Liver (tissue), 9 donors: ENCODE data around the gene IL10RB. TPM values are rescaled to one million over a fixed set of nuclear protein-coding genes. Genes with fewer than 3 reads are reported as not detected.

ENCODE experiments used
- DNase-seq: peaks from one replicate; pipeline ENCODE4 v3.0.0-alpha.2; 2017; ENCODE audit warnings: low spot score
- H3K27ac ChIP-seq, 2 donors: one replicate each; pipeline ENCODE4 v1.7.0; 2013; ENCODE audit warnings: inconsistent platforms in 2 of 2, low read length in 2 of 2, control low read depth in 1 of 2, low read depth in 1 of 2, mild to moderate bottlenecking in 1 of 2
- H3K27me3 ChIP-seq, 4 donors: one replicate each; pipeline versions ENCODE4 v1.6.1 to v1.7.0; 2013; ENCODE audit warnings: low read length in 3 of 4, inconsistent platforms in 1 of 4, mild to moderate bottlenecking in 1 of 4, moderate library complexity in 1 of 4; ENCODE audit not compliant: control insufficient read depth in 4 of 4, insufficient read depth in 4 of 4
- H3K36me3 ChIP-seq, 4 donors: one replicate each; pipeline versions ENCODE4 v1.6.1 to v1.7.0; 2013; ENCODE audit warnings: low read length in 3 of 4, mild to moderate bottlenecking in 3 of 4, low read depth in 1 of 4, moderate library complexity in 1 of 4; ENCODE audit not compliant: control insufficient read depth in 4 of 4, insufficient read depth in 3 of 4
- H3K4me1 ChIP-seq, 4 donors: one replicate each; pipeline versions ENCODE4 v1.6.1 to v1.7.0; 2013; ENCODE audit warnings: low read length in 3 of 4, mild to moderate bottlenecking in 3 of 4, moderate library complexity in 1 of 4; ENCODE audit not compliant: control insufficient read depth in 4 of 4, insufficient read depth in 4 of 4
- H3K4me3 ChIP-seq, 3 donors: one replicate each; pipeline versions ENCODE4 v1.6.1 to v1.7.0; 2013; ENCODE audit warnings: low read length in 3 of 3, control low read depth in 1 of 3, low read depth in 1 of 3, mild to moderate bottlenecking in 1 of 3
- H3K9ac ChIP-seq, 2 donors: one replicate each; pipeline ENCODE4 v1.7.0; 2013; ENCODE audit warnings: low read length in 2 of 2, mild to moderate bottlenecking in 2 of 2, moderate library complexity in 2 of 2, control low read depth in 1 of 2, low read depth in 1 of 2
- H3K9me3 ChIP-seq, 4 donors: one replicate each; pipeline versions ENCODE4 v1.6.1 to v1.7.0; 2013; ENCODE audit warnings: low read length in 3 of 4; ENCODE audit not compliant: control insufficient read depth in 4 of 4
- EGR1 ChIP-seq, 2 donors: IDR thresholded peaks; 2 replicates each; pipeline ENCODE4 v1.6.1; 2016 to 2018; ENCODE audit warnings: antibody characterized with exemption in 2 of 2, low read depth in 2 of 2
- FOXA1 ChIP-seq: IDR thresholded peaks from 2 replicates; pipeline ENCODE4 v1.6.1; 2016; ENCODE audit warnings: antibody characterized with exemption
- FOXA2 ChIP-seq: IDR thresholded peaks from 2 replicates; pipeline ENCODE4 v1.6.1; 2016; ENCODE audit warnings: antibody characterized with exemption
- GABPA ChIP-seq, 2 donors: IDR thresholded peaks in 1 of 2; conservative IDR thresholded peaks in 1 of 2; 2 replicates each; pipeline ENCODE4 v1.6.1; 2016; ENCODE audit warnings: antibody characterized with exemption in 2 of 2, mild to moderate bottlenecking in 1 of 2, moderate library complexity in 1 of 2
- HNF4A ChIP-seq, 2 donors: conservative IDR thresholded peaks; 2 replicates each; pipeline ENCODE4 v1.6.1; 2016; ENCODE audit warnings: antibody characterized with exemption in 2 of 2, mild to moderate bottlenecking in 2 of 2
- HNF4G ChIP-seq: IDR thresholded peaks from 2 replicates; pipeline ENCODE4 v1.6.1; 2016; ENCODE audit warnings: antibody characterized with exemption
- JUND ChIP-seq, 2 donors: IDR thresholded peaks; 2 replicates each; pipeline ENCODE4 v1.6.1; 2016; ENCODE audit warnings: antibody characterized with exemption in 2 of 2
- NR2F2 ChIP-seq: IDR thresholded peaks from 2 replicates; pipeline ENCODE4 v1.6.1; 2016; ENCODE audit warnings: antibody characterized with exemption
- RAD21 ChIP-seq, 2 donors: IDR thresholded peaks; 2 replicates each; pipeline ENCODE4 v1.6.1; 2016; ENCODE audit warnings: antibody characterized with exemption in 2 of 2, mild to moderate bottlenecking in 2 of 2
- REST ChIP-seq: IDR thresholded peaks from 2 replicates; pipeline ENCODE4 v1.6.1; 2016; ENCODE audit warnings: antibody characterized with exemption, mild to moderate bottlenecking
- RXRA ChIP-seq, 2 donors: IDR thresholded peaks; 2 replicates each; pipeline ENCODE4 v1.6.1; 2017 to 2018; ENCODE audit warnings: antibody characterized with exemption in 2 of 2, mild to moderate bottlenecking in 1 of 2
- SP1 ChIP-seq: IDR thresholded peaks from 2 replicates; pipeline ENCODE4 v1.6.1; 2018; ENCODE audit warnings: antibody characterized with exemption, mild to moderate bottlenecking
- TAF1 ChIP-seq: conservative IDR thresholded peaks from 2 replicates; pipeline ENCODE4 v1.6.1; 2016; ENCODE audit warnings: antibody characterized with exemption, mild to moderate bottlenecking
- YY1 ChIP-seq: IDR thresholded peaks from 2 replicates; pipeline ENCODE4 v1.6.1; 2016; ENCODE audit warnings: antibody characterized with exemption, mild to moderate bottlenecking
- WGBS: extraction: QIAGEN DNeasy Blood & Tissue Kit; methylation state at CpG from one replicate; pipeline ENCODE4 v1.1.7; 2013; 5-methylcytosine and 5-hydroxymethylcytosine counted together
- polyA plus RNA-seq, 2 donors: library from polyadenylated mRNA; stranded (reverse) in 1 of 2; unstranded in 1 of 2; fragments of 200-250 nt in 1 of 2; fragments of >200 nt in 1 of 2; fragmentation: Nextera tagmentation in 1 of 2; extraction: Ambion mirVana in 1 of 2; gene quantifications; one replicate each; pipeline versions ENCODE4 v1.2.1 to v1.2.3, GENCODE V29; 2013 to 2015
- total RNA-seq, 2 donors: library from RNA; depleted of rRNA; stranded (reverse); fragments of >200 nt; gene quantifications; one replicate each; pipeline ENCODE4 v1.2.3, GENCODE V29; 2014
- TF ChIP-seq, protein P1 (sequence below): fragments of 150-350 bp; IDR thresholded peaks from 2 replicates; pipeline ENCODE4 v1.5.1; 2017; ENCODE audit warnings: improper control_type of control experiment, low read depth, low read length; ENCODE audit not compliant: missing input control
- TF ChIP-seq, protein P2 (sequence below): IDR thresholded peaks from 2 replicates; pipeline ENCODE4 v1.6.1; 2016; ENCODE audit warnings: antibody characterized with exemption
- TF ChIP-seq, protein P3 (sequence below): IDR thresholded peaks from 2 replicates; pipeline ENCODE4 v1.6.1; 2016; ENCODE audit warnings: antibody characterized with exemption
- TF ChIP-seq, protein P4 (sequence below): IDR thresholded peaks from 2 replicates; pipeline ENCODE4 v1.6.1; 2016; ENCODE audit warnings: antibody characterized with exemption
- donor health status: healthy.
- donor health status: healthy.
- donor health status: healthy.
- donor health status: healthy.
- donor health status: healthy.

The IL10RB gene
- total and polyA plus RNA-seq, 4 donors: 16.1 to 22.1 (median 18.8) TPM

DNA sequence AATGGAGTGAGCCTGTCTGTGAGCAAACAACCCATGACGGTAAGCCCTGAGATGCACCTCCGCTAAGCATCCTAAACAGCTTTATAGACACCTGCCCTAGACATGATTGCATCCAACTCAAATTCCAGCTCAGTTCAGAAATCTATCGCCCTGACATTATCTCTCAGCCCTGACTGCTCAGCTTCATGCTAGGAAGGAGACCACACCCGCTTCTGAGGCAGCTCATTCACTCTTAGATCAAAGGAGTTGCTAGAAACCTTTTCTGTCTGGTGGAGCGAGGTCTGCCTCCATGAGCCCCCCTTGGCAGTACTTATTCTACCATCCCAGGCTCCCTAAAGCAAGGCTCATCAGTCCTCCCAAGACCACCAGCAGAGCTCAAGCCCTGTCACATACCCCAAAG is 17.0 kb downstream of the IL10RB start:
- Histone ChIP-seq H3K27me3 (no peaks in the 10 kb centered on the region), H3K4me3 (no peak overlapping the region), H3K9me3 (no peaks in the 10 kb centered on the region), H3K27ac (no peak overlapping the region), H3K36me3 (peaks cover 9 to 37% (median 30%) of the 10 kb centered on the region in 4 donors), H3K9ac (no peak overlapping the region), H3K4me1 (peaks cover 6 to 29% (median 27%) of the 10 kb centered on the region in 4 donors)
- WGBS: 98% methylated on average over 5 of the region's 5 CpGs
- DNase-seq: no peak
- no peak for TF ChIP-seq FOXA2
- no peak for TF ChIP-seq SP1
- TF ChIP-seq NR2F2: no peak
- TF ChIP-seq EGR1 (IDR thresholded peaks at IDR 0.05; ENCODE audit: low read depth in 2 of 2): no peak
- TF ChIP-seq RXRA (IDR thresholded peaks at IDR 0.05): no peak
- TF ChIP-seq HNF4A (conservative IDR thresholded peaks at IDR 0.05): no peak
- no peak for TF ChIP-seq YY1
- TF ChIP-seq JUND (IDR thresholded peaks at IDR 0.05): no peak

DNA sequence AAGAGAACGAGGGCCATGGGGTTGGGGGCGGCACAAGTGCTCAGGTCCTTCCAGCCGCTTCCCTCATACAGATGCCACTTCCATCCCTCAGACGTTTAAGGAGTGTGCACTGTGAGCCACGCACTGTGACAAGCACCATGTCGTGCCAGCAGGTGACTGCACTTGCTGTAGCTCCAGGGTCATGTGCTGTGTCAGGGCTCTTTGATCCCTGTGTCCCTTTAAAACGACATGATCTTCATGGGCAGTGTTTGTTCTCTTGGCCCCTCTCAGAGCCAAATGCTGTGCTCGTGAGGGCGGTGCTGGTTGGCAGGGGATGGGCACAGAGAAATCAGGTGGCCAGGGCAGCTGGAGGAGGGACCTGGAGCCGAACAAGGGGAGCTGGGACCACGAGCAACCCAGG is 19.9 kb downstream of the IL10RB start:
- 41% methylated on average over 11 of the region's 11 CpGs for WGBS
- H3K9ac ChIP-seq: peak overlapping the region in 1 of 2 donors; percentile 10
- TF ChIP-seq, protein P1, sequence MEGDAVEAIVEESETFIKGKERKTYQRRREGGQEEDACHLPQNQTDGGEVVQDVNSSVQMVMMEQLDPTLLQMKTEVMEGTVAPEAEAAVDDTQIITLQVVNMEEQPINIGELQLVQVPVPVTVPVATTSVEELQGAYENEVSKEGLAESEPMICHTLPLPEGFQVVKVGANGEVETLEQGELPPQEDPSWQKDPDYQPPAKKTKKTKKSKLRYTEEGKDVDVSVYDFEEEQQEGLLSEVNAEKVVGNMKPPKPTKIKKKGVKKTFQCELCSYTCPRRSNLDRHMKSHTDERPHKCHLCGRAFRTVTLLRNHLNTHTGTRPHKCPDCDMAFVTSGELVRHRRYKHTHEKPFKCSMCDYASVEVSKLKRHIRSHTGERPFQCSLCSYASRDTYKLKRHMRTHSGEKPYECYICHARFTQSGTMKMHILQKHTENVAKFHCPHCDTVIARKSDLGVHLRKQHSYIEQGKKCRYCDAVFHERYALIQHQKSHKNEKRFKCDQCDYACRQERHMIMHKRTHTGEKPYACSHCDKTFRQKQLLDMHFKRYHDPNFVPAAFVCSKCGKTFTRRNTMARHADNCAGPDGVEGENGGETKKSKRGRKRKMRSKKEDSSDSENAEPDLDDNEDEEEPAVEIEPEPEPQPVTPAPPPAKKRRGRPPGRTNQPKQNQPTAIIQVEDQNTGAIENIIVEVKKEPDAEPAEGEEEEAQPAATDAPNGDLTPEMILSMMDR: no peak
- TF ChIP-seq GABPA (IDR thresholded peaks at IDR 0.05 in 1 of 2, conservative IDR thresholded peaks at IDR 0.05 in 1 of 2): peak in 1 of 2 donors; percentile 48
- TF ChIP-seq SP1: peak; percentile 82
- peak; percentile 21 for TF ChIP-seq NR2F2
- TF ChIP-seq EGR1 (IDR thresholded peaks at IDR 0.05; ENCODE audit: low read depth in 2 of 2): peak in 1 of 2 donors; percentile 71
- TF ChIP-seq, protein P2, sequence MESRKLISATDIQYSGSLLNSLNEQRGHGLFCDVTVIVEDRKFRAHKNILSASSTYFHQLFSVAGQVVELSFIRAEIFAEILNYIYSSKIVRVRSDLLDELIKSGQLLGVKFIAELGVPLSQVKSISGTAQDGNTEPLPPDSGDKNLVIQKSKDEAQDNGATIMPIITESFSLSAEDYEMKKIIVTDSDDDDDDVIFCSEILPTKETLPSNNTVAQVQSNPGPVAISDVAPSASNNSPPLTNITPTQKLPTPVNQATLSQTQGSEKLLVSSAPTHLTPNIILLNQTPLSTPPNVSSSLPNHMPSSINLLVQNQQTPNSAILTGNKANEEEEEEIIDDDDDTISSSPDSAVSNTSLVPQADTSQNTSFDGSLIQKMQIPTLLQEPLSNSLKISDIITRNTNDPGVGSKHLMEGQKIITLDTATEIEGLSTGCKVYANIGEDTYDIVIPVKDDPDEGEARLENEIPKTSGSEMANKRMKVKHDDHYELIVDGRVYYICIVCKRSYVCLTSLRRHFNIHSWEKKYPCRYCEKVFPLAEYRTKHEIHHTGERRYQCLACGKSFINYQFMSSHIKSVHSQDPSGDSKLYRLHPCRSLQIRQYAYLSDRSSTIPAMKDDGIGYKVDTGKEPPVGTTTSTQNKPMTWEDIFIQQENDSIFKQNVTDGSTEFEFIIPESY: peak; percentile 83
- TF ChIP-seq RXRA (IDR thresholded peaks at IDR 0.05): peak; percentile 88 to 98
- peak; percentile 35 for TF ChIP-seq HNF4G
- TF ChIP-seq TAF1: no peak
- peak; percentile 59 to 62 for TF ChIP-seq RAD21 (IDR thresholded peaks at IDR 0.05)
- TF ChIP-seq YY1: peak; percentile 85
- TF ChIP-seq, protein P3, sequence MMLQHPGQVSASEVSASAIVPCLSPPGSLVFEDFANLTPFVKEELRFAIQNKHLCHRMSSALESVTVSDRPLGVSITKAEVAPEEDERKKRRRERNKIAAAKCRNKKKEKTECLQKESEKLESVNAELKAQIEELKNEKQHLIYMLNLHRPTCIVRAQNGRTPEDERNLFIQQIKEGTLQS: no peak
- TF ChIP-seq FOXA2: peak; percentile 72
- TF ChIP-seq, protein P4, sequence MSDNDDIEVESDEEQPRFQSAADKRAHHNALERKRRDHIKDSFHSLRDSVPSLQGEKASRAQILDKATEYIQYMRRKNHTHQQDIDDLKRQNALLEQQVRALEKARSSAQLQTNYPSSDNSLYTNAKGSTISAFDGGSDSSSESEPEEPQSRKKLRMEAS: peak; percentile 97
- peak; percentile 82 to 95 for TF ChIP-seq HNF4A (conservative IDR thresholded peaks at IDR 0.05)
- TF ChIP-seq JUND (IDR thresholded peaks at IDR 0.05): peak in 1 of 2 donors; percentile 73
- TF ChIP-seq REST: peak; percentile 49
- TF ChIP-seq FOXA1: peak; percentile 39
- H3K36me3 ChIP-seq: peaks cover 7 to 21% (median 13%) of the 10 kb centered on the region in 4 donors
- H3K9me3 ChIP-seq: no peaks in the 10 kb centered on the region
- peaks cover 9 to 45% (median 36%) of the 10 kb centered on the region in 4 donors for H3K4me1 ChIP-seq
- no peak overlapping the region for H3K4me3 ChIP-seq
- DNase-seq: no peak
- H3K27ac ChIP-seq: peak overlapping the region; percentile 71 to 79
- no peaks in the 10 kb centered on the region for H3K27me3 ChIP-seq
